Measurements from ENCODE around the gene SETSIP. TPM values are rescaled to one million over a fixed set of nuclear protein-coding genes. Genes with fewer than 3 reads are reported as not detected.

Gene SETSIP
- total and polyA plus RNA-seq, 2 experiments from 2014 or later: not detected

DNA sequence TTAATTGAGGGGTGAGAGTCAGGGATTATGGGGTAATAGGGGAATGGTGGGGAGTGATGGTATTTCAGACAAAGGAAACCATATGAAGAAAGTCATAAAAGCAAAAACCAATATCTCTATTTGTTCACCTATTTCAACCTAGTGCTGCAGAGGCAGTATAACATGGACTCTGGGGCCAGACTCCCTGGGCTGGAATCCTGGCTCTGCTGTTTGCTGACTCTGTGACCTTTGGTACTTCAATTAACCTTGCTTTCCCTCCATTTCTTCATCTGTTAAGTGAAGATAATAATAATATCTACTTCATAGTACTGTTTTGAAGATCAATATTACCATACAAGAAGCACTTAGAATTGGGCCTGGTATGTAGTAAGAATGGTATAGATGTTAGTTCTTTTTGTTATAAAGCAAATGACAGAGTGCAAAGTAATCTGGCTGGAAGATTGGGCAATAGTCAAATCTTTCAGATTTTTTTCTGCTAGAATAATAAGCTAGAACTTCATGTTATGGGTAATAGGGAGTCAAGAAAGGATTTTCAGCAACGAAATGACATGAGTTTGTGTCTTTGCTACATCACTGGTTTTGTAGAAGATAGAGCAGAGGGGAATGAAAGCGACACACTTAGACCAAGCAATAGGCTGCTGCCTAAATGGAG lies 36.4 kb downstream of the SETSIP start:
- Histone ChIP-seq H3K36me3 (replicated peaks; ENCODE audit: insufficient read depth, low read depth) (no peaks in the 10 kb centered on the region), H3K9me3 (ENCODE audit: low read depth) (no peaks in the 10 kb centered on the region), H4K20me1 (ENCODE audit: insufficient read depth, poor library complexity, severe bottlenecking) (no peaks in the 10 kb centered on the region), H2AFZ (no peak overlapping the region), H3K27me3 (no peaks in the 10 kb centered on the region), H3K79me2 (no peaks in the 10 kb centered on the region), H3K4me2 (no peak overlapping the region), H3K4me1 (ENCODE audit: insufficient read depth) (peaks cover 4% of the 10 kb centered on the region), H3K4me3 (no peak overlapping the region), H3K27ac (peak overlapping the region; percentile 18), H3K9me2 (replicated peaks; ENCODE audit: insufficient read depth) (no peaks in the 10 kb centered on the region)
- WGBS (ENCODE audit: low lambda C conversion rate, missing lambda C conversion rate): 86% methylated on average over 2 of the region's 2 CpGs
- TF ChIP-seq EZH2phosphoT487 (IDR thresholded peaks at IDR 0.05; ENCODE audit: low read depth, severe bottlenecking, unreplicated experiment): no peak
- TF ChIP-seq EZH2 (IDR thresholded peaks at IDR 0.05; ENCODE audit: borderline replicate concordance): no peak
- TF ChIP-seq, protein P1, sequence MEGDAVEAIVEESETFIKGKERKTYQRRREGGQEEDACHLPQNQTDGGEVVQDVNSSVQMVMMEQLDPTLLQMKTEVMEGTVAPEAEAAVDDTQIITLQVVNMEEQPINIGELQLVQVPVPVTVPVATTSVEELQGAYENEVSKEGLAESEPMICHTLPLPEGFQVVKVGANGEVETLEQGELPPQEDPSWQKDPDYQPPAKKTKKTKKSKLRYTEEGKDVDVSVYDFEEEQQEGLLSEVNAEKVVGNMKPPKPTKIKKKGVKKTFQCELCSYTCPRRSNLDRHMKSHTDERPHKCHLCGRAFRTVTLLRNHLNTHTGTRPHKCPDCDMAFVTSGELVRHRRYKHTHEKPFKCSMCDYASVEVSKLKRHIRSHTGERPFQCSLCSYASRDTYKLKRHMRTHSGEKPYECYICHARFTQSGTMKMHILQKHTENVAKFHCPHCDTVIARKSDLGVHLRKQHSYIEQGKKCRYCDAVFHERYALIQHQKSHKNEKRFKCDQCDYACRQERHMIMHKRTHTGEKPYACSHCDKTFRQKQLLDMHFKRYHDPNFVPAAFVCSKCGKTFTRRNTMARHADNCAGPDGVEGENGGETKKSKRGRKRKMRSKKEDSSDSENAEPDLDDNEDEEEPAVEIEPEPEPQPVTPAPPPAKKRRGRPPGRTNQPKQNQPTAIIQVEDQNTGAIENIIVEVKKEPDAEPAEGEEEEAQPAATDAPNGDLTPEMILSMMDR (IDR thresholded peaks at IDR 0.05; ENCODE audit: poor library complexity): no peak
- DNase-seq (ENCODE audit: low spot score): peak; percentile 48

DNA sequence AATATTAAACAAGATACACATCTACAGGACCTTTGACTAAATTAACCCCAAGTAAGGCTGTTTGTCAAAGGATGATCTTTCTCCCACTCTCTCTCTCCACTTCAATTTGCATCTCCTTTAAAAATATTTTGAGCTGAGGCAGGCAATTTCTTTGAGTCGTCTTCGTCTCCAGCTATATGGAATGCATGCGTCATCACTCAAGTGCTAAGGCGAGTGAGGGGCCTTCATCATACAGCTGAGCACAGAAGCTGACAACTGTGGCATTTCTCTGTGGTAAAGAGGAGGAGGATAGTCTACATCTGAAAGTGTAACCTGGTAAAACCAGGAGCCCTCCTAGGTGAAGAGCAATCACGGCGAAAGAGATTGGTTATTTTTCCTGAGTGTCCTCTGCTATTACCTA lies 37.8 kb downstream of the SETSIP start:
- Histone ChIP-seq H3K4me1 (ENCODE audit: insufficient read depth) (peaks cover 4% of the 10 kb centered on the region), H3K4me2 (no peak overlapping the region), H3K27ac (no peak overlapping the region), H4K20me1 (ENCODE audit: insufficient read depth, poor library complexity, severe bottlenecking) (no peaks in the 10 kb centered on the region), H3K9me3 (ENCODE audit: low read depth) (no peaks in the 10 kb centered on the region), H3K9me2 (replicated peaks; ENCODE audit: insufficient read depth) (no peaks in the 10 kb centered on the region), H3K79me2 (no peaks in the 10 kb centered on the region), H3K36me3 (replicated peaks; ENCODE audit: insufficient read depth, low read depth) (no peaks in the 10 kb centered on the region), H2AFZ (peak overlapping the region; percentile 31), H3K4me3 (no peak overlapping the region), H3K27me3 (no peaks in the 10 kb centered on the region)
- WGBS (ENCODE audit: low lambda C conversion rate, missing lambda C conversion rate): 58% methylated on average over 6 of the region's 6 CpGs
- DNase-seq (ENCODE audit: low spot score): no peak
- TF ChIP-seq EZH2phosphoT487 (IDR thresholded peaks at IDR 0.05; ENCODE audit: low read depth, severe bottlenecking, unreplicated experiment) (no peak), EZH2 (IDR thresholded peaks at IDR 0.05; ENCODE audit: borderline replicate concordance) (no peak)
- TF ChIP-seq, protein P1 (IDR thresholded peaks at IDR 0.05; ENCODE audit: poor library complexity): no peak

DNA sequence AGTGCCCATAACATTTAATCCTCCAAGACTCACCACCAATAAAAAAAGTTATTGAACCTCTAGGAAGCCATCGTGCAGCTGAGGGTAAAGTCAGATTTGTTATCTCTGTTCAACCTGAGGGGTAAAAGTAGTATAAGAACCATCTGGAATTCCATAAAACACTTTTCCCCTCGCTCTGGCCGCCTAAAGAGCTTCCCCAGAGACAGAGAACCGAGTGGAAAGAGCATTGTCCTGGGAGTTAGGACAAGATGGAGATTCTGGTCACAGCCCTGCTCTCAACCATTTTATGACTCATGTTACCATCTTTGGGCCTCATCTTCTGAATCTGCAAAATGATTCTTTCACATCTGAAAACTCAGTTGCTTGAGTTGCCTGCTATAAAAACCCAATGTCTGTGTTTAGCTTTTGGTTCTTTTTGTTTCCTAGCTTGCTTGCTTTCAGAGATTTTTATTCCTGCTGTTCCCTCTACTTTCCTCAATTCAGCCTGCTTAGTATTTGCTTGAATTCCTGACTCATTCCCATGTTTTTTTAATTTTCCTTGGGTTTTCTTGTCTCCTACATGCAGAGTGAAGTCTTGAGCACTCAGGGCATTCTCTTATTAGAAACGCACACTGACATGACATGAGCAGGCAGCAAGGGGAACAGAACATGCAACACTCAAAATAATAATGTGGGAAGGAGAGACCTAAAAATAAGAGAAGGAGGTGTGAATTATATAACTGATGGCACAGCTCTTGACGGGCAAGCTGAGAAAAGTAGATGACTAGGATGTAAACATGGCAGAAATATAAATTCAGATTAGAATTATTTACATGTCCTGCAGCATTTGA lies 43.7 kb downstream of the SETSIP start:
- H3K27me3 ChIP-seq: no peaks in the 10 kb centered on the region
- TF ChIP-seq, protein P1 (IDR thresholded peaks at IDR 0.05; ENCODE audit: poor library complexity): no peak
- TF ChIP-seq EZH2 (IDR thresholded peaks at IDR 0.05; ENCODE audit: borderline replicate concordance): no peak
- TF ChIP-seq EZH2phosphoT487 (IDR thresholded peaks at IDR 0.05; ENCODE audit: low read depth, severe bottlenecking, unreplicated experiment): no peak
- DNase-seq (ENCODE audit: low spot score): no peak
- H3K9me2 ChIP-seq (replicated peaks; ENCODE audit: insufficient read depth): no peaks in the 10 kb centered on the region
- 61% methylated on average over 6 of the region's 6 CpGs for WGBS (ENCODE audit: low lambda C conversion rate, missing lambda C conversion rate)
- peak overlapping the region; percentile 63 for H3K27ac ChIP-seq
- H4K20me1 ChIP-seq (ENCODE audit: insufficient read depth, poor library complexity, severe bottlenecking): no peaks in the 10 kb centered on the region
- H3K4me3 ChIP-seq: no peak overlapping the region
- H3K4me2 ChIP-seq: peak overlapping the region; percentile 100
- H2AFZ ChIP-seq: peak overlapping the region; percentile 8
- no peaks in the 10 kb centered on the region for H3K36me3 ChIP-seq (replicated peaks; ENCODE audit: insufficient read depth, low read depth)
- no peaks in the 10 kb centered on the region for H3K79me2 ChIP-seq
- peaks cover 4% of the 10 kb centered on the region for H3K4me1 ChIP-seq (ENCODE audit: insufficient read depth)
- H3K9me3 ChIP-seq (ENCODE audit: low read depth): no peaks in the 10 kb centered on the region
